CD4-positive, alpha-beta memory T cell (primary cell): ENCODE results near the gene TXNRD2. TPM values are rescaled to one million over a fixed set of nuclear protein-coding genes. Genes with fewer than 3 reads are reported as not detected.

ENCODE experiments used
- CTCF ChIA-PET: fragments of 350-600 bp; sonication (Branson Sonifier 250); formaldehyde crosslinking; loops from one replicate; lab custom pipeline; 2021; ENCODE audit warnings: inconsistent platforms; ENCODE audit not compliant: partially characterized antibody; lab: Charles Lee
- POLR2A ChIA-PET: fragments of 350-600 bp; sonication (Branson Sonifier 250); formaldehyde crosslinking; loops from one replicate; lab custom pipeline; 2021; ENCODE audit not compliant: partially characterized antibody; lab: Charles Lee
- DNase-seq, 5 donors: peaks; one replicate each; pipeline versions ENCODE4 v3.0.0 to v3.0.0-alpha.2; 2020 to 2022; ENCODE audit warnings: mixed read lengths in 1 of 5
- H3K27ac ChIP-seq: one replicate; pipeline ENCODE4 v1.7.0; 2013; ENCODE audit warnings: low read depth, low read length
- H3K27me3 ChIP-seq: 2 replicates; pipeline ENCODE4 v1.7.0; 2013; ENCODE audit warnings: mild to moderate bottlenecking, low read length, moderate library complexity; ENCODE audit not compliant: insufficient read depth
- H3K36me3 ChIP-seq: 2 replicates; pipeline ENCODE4 v1.7.0; 2013; ENCODE audit warnings: mild to moderate bottlenecking, low read length, moderate library complexity; ENCODE audit not compliant: insufficient read depth
- H3K4me1 ChIP-seq: 2 replicates; pipeline ENCODE4 v1.7.0; 2013; ENCODE audit warnings: mild to moderate bottlenecking, low read length, moderate library complexity; ENCODE audit not compliant: insufficient read depth
- H3K4me3 ChIP-seq, 2 donors: one replicate each; pipeline ENCODE4 v1.7.0; 2013; ENCODE audit warnings: low read length in 2 of 2, mild to moderate bottlenecking in 1 of 2
- H3K9me3 ChIP-seq, 2 donors: one replicate each; pipeline ENCODE4 v1.7.0; 2013; ENCODE audit warnings: low read length in 2 of 2, control low read depth in 1 of 2; ENCODE audit not compliant: control insufficient read depth in 1 of 2
- H3K27ac Mint-ChIP-seq, 7 donors: one replicate each; pipeline ENCODE4 v1.8.0; 2020 to 2021; ENCODE audit warnings: mixed read lengths in 7 of 7, mild to moderate bottlenecking in 6 of 7, inconsistent platforms in 3 of 7, moderate library complexity in 3 of 7
- H3K27me3 Mint-ChIP-seq, 2 donors: one replicate each; pipeline ENCODE4 v1.8.0; 2020 to 2021; ENCODE audit warnings: mixed read lengths in 2 of 2
- H3K36me3 Mint-ChIP-seq, 2 donors: one replicate each; pipeline ENCODE4 v1.8.0; 2020 to 2021; ENCODE audit warnings: mixed read lengths in 2 of 2, inconsistent platforms in 1 of 2, mild to moderate bottlenecking in 1 of 2
- H3K4me1 Mint-ChIP-seq, 4 donors: one replicate each; pipeline ENCODE4 v1.8.0; 2020 to 2021; ENCODE audit warnings: mixed read lengths in 4 of 4, mild to moderate bottlenecking in 1 of 4
- H3K4me3 Mint-ChIP-seq, 8 donors: one replicate each; pipeline ENCODE4 v1.8.0; 2020 to 2021; ENCODE audit warnings: mixed read lengths in 8 of 8, mild to moderate bottlenecking in 7 of 8, moderate library complexity in 6 of 8, inconsistent platforms in 3 of 8
- H3K9me3 Mint-ChIP-seq, 8 donors: one replicate each; pipeline ENCODE4 v1.8.0; 2020 to 2021; ENCODE audit warnings: mixed read lengths in 8 of 8, mild to moderate bottlenecking in 5 of 8, inconsistent platforms in 3 of 8, moderate library complexity in 1 of 8
- intact Hi-C: fragments of 100-400 bp; cut with micrococcal nuclease; formaldehyde crosslinking; loops from one replicate; pipeline ENCODE4 v1.15.1; 2023
- polyA plus RNA-seq, 2 donors: library from polyadenylated mRNA; unstranded; fragments of 300-500 nt; fragmentation: Illumina TruSeq; gene quantifications; one replicate each; pipeline ENCODE4 v1.2.3, GENCODE V29; 2021
- total RNA-seq, 2 experiments: library from RNA; stranded (reverse); gene quantifications; one replicate each; pipeline ENCODE4 v1.2.3, GENCODE V29; 2021

The TXNRD2 gene
- total and polyA plus RNA-seq, 4 experiments from 2014 or later: 8.5 to 35.9 (median 22.7) TPM

- no peak for DNase-seq
- H3K4me3 Mint-ChIP-seq: peak overlapping the region in 2 of 8 donors; percentile 15 to 23
- intact Hi-C loops: no loop called here
Measured at GRCh38 chr22:19983741-19984140, 42.1 kb upstream of the TXNRD2 start.

GRCh38 chr22:19982991-19983578 is 41.5 kb upstream of the TXNRD2 start:
- peaks cover 0 to 2% of the 10 kb centered on the region in 2 donors for H3K27me3 Mint-ChIP-seq
- H3K4me3 Mint-ChIP-seq: peak overlapping the region in 1 of 8 donors; percentile 15
- no peak overlapping the region for H3K27ac ChIP-seq
- no peak for DNase-seq
- no peaks in the 10 kb centered on the region for H3K27me3 ChIP-seq
- H3K36me3 Mint-ChIP-seq: no peaks in the 10 kb centered on the region
- H3K4me1 ChIP-seq: peaks cover 14% of the 10 kb centered on the region
- H3K27ac Mint-ChIP-seq: no peak overlapping the region
- H3K9me3 ChIP-seq: no peaks in the 10 kb centered on the region
- ChIA-PET POLR2A (no interaction called here), CTCF (no interaction called here)
- peaks cover 0 to 2% (median 0%) of the 10 kb centered on the region in 8 donors for H3K9me3 Mint-ChIP-seq
- no peaks in the 10 kb centered on the region for H3K36me3 ChIP-seq
- H3K4me3 ChIP-seq: no peak overlapping the region
- H3K4me1 Mint-ChIP-seq: peaks cover 0 to 4% (median 0%) of the 10 kb centered on the region in 4 donors
- intact Hi-C loops: no loop called here

More at GRCh38 chr22:19983741-19984140, 42.1 kb upstream of the TXNRD2 start:
- H3K36me3 ChIP-seq: no peaks in the 10 kb centered on the region
- peaks cover 0 to 4% (median 0%) of the 10 kb centered on the region in 4 donors for H3K4me1 Mint-ChIP-seq
- ChIA-PET POLR2A (no interaction called here), CTCF (no interaction called here)
- peaks cover 0 to 2% (median 0%) of the 10 kb centered on the region in 8 donors for H3K9me3 Mint-ChIP-seq
- no peaks in the 10 kb centered on the region for H3K27me3 ChIP-seq
- H3K4me3 ChIP-seq: no peak overlapping the region
- H3K27ac ChIP-seq: no peak overlapping the region
- no peaks in the 10 kb centered on the region for H3K36me3 Mint-ChIP-seq
- peaks cover 0 to 2% of the 10 kb centered on the region in 2 donors for H3K27me3 Mint-ChIP-seq
- no peaks in the 10 kb centered on the region for H3K9me3 ChIP-seq
- H3K4me1 ChIP-seq: peaks cover 19% of the 10 kb centered on the region
- no peak overlapping the region for H3K27ac Mint-ChIP-seq

GRCh38 chr22:19981961-19982920 is 40.6 kb upstream of the TXNRD2 start:
- H3K27ac Mint-ChIP-seq: no peak overlapping the region
- no peaks in the 10 kb centered on the region for H3K9me3 ChIP-seq
- H3K36me3 Mint-ChIP-seq: no peaks in the 10 kb centered on the region
- ChIA-PET CTCF (no interaction called here), POLR2A (no interaction called here)
- no peak for DNase-seq
- no peaks in the 10 kb centered on the region for H3K36me3 ChIP-seq
- intact Hi-C loops: no loop called here
- H3K4me3 Mint-ChIP-seq: no peak overlapping the region
- peaks cover 0 to 2% (median 0%) of the 10 kb centered on the region in 8 donors for H3K9me3 Mint-ChIP-seq
- peaks cover 0 to 4% (median 0%) of the 10 kb centered on the region in 4 donors for H3K4me1 Mint-ChIP-seq
- H3K27ac ChIP-seq: no peak overlapping the region
- no peak overlapping the region for H3K4me3 ChIP-seq
- peaks cover 6% of the 10 kb centered on the region for H3K4me1 ChIP-seq
- H3K27me3 ChIP-seq: no peaks in the 10 kb centered on the region
- H3K27me3 Mint-ChIP-seq: peaks cover 0 to 2% of the 10 kb centered on the region in 2 donors

GRCh38 chr22:19981171-19981960 is 39.7 kb upstream of the TXNRD2 start:
- ChIA-PET POLR2A (no interaction called here), CTCF (no interaction called here)
- Mint-ChIP-seq H3K4me1 (peaks cover 0 to 3% (median 0%) of the 10 kb centered on the region in 4 donors), H3K9me3 (peaks cover 0 to 2% (median 0%) of the 10 kb centered on the region in 8 donors), H3K36me3 (no peaks in the 10 kb centered on the region), H3K4me3 (no peak overlapping the region), H3K27ac (no peak overlapping the region), H3K27me3 (peaks cover 0 to 2% of the 10 kb centered on the region in 2 donors)
- Histone ChIP-seq H3K4me1 (peaks cover 2% of the 10 kb centered on the region), H3K27me3 (no peaks in the 10 kb centered on the region), H3K4me3 (no peak overlapping the region), H3K36me3 (no peaks in the 10 kb centered on the region), H3K27ac (no peak overlapping the region), H3K9me3 (no peaks in the 10 kb centered on the region)
- intact Hi-C loops: no loop called here
- DNase-seq: no peak

GRCh38 chr22:19980766-19981165 is 39.1 kb upstream of the TXNRD2 start:
- H3K27ac ChIP-seq: no peak overlapping the region
- no peak for DNase-seq
- H3K9me3 Mint-ChIP-seq: peaks cover 0 to 2% (median 0%) of the 10 kb centered on the region in 8 donors
- H3K4me3 Mint-ChIP-seq: no peak overlapping the region
- H3K36me3 ChIP-seq: no peaks in the 10 kb centered on the region
- H3K36me3 Mint-ChIP-seq: no peaks in the 10 kb centered on the region
- H3K4me1 Mint-ChIP-seq: no peaks in the 10 kb centered on the region
- H3K27me3 Mint-ChIP-seq: peaks cover 0 to 2% of the 10 kb centered on the region in 2 donors
- H3K4me3 ChIP-seq: no peak overlapping the region
- ChIA-PET POLR2A (no interaction called here), CTCF (no interaction called here)
- intact Hi-C loops: no loop called here
- H3K4me1 ChIP-seq: no peaks in the 10 kb centered on the region
- H3K27ac Mint-ChIP-seq: no peak overlapping the region
- H3K9me3 ChIP-seq: no peaks in the 10 kb centered on the region
- H3K27me3 ChIP-seq: no peaks in the 10 kb centered on the region

- Mint-ChIP-seq H3K36me3 (no peaks in the 10 kb centered on the region), H3K4me1 (peaks cover 0 to under 1% (median 0%) of the 10 kb centered on the region in 4 donors), H3K27me3 (no peaks in the 10 kb centered on the region), H3K27ac (no peak overlapping the region), H3K4me3 (no peak overlapping the region), H3K9me3 (peaks cover 0 to 2% (median 0%) of the 10 kb centered on the region in 8 donors)
- intact Hi-C loops: no loop called here
- CTCF ChIA-PET: no interaction called here
- POLR2A ChIA-PET: no interaction called here
- DNase-seq: no peak
- Histone ChIP-seq H3K27ac (no peak overlapping the region), H3K9me3 (no peaks in the 10 kb centered on the region), H3K27me3 (no peaks in the 10 kb centered on the region), H3K4me3 (no peak overlapping the region), H3K36me3 (no peaks in the 10 kb centered on the region), H3K4me1 (no peaks in the 10 kb centered on the region)
Measured at GRCh38 chr22:19979712-19980493, 38.3 kb upstream of the TXNRD2 start.
